H1 (cell line): ENCODE data around the gene ACAD11. TPM values are rescaled to one million over a fixed set of nuclear protein-coding genes. Genes with fewer than 3 reads are reported as not detected.

Experiments
- CTCF ChIA-PET: fragments of 300-600 bp; sonication (Branson Sonifier 250); formaldehyde crosslinking; loops from one replicate; lab custom pipeline; 2021; ENCODE audit not compliant: partially characterized antibody; lab: Charles Lee
- POLR2A ChIA-PET: fragments of 300-600 bp; sonication (Branson Sonifier 250); formaldehyde crosslinking; loops from one replicate; lab custom pipeline; 2021; ENCODE audit warnings: inconsistent platforms; ENCODE audit not compliant: partially characterized antibody; lab: Charles Lee
- DNase-seq, 2 experiments: peaks; one replicate each; pipeline versions ENCODE4 v3.0.0 to v3.0.0-alpha.2; 2010 to 2022; ENCODE audit warnings: low spot score in 2 of 2, low read depth in 1 of 2, mixed read lengths in 1 of 2
- FAIRE-seq: peaks from 2 replicates; lab custom pipeline; 2011; peaks lifted over from hg19 to GRCh38; lab: Jason Lieb, UNC
- H2AFZ ChIP-seq: 2 replicates; pipeline ENCODE4 v1.8.1; 2012; ENCODE audit warnings: low read length, inconsistent platforms
- H2AK5ac ChIP-seq: 2 replicates; pipeline ENCODE4 v1.6.1; 2013; ENCODE audit warnings: low read depth, low read length
- H2BK120ac ChIP-seq: replicated peaks from 2 replicates; pipeline ENCODE3; 2013; ENCODE audit warnings: low read depth, low read length, inconsistent platforms
- H2BK12ac ChIP-seq: 2 replicates; pipeline ENCODE4 v1.6.1; 2013; ENCODE audit warnings: low read depth, low read length
- H2BK15ac ChIP-seq: 2 replicates; pipeline ENCODE4 v1.6.1; 2013; ENCODE audit warnings: low read length
- H2BK20ac ChIP-seq: 2 replicates; pipeline ENCODE4 v1.6.1; 2013; ENCODE audit warnings: low read length
- H2BK5ac ChIP-seq: 2 replicates; pipeline ENCODE4 v1.6.1; 2013; ENCODE audit warnings: low read depth, low read length
- H3K14ac ChIP-seq: 2 replicates; pipeline ENCODE4 v1.6.1; 2013; ENCODE audit warnings: inconsistent platforms; ENCODE audit not compliant: insufficient read length
- H3K18ac ChIP-seq: 2 replicates; pipeline ENCODE4 v1.6.1; 2013; ENCODE audit warnings: low read length; ENCODE audit errors: extremely low read depth
- H3K23ac ChIP-seq: 2 replicates; pipeline ENCODE4 v1.6.1; 2013; ENCODE audit warnings: inconsistent platforms; ENCODE audit not compliant: insufficient read length
- H3K23me2 ChIP-seq: 2 replicates; pipeline ENCODE4 v1.6.1; 2013; ENCODE audit warnings: low read depth, low read length
- H3K27ac ChIP-seq: 2 replicates; pipeline ENCODE4 v1.6.1; 2011; ENCODE audit warnings: low read depth, low read length, inconsistent platforms
- H3K27me3 ChIP-seq, 4 experiments: replicated peaks in 1 of 4; 1 replicate in 1 of 4; 2 replicates in 3 of 4; pipeline versions ENCODE4 v1.6.1 to v1.8.1; 2011 to 2013; ENCODE audit warnings: low read length in 3 of 4, mild to moderate bottlenecking in 3 of 4, inconsistent platforms in 2 of 4, mixed read lengths in 2 of 4, moderate library complexity in 1 of 4; ENCODE audit not compliant: control insufficient read depth in 3 of 4, insufficient read depth in 3 of 4; ENCODE audit errors: extremely low read depth in 1 of 4
- H3K36me3 ChIP-seq, 4 experiments: 2 replicates each; pipeline versions ENCODE4 v1.6.1 to v1.8.1; 2011 to 2013; ENCODE audit warnings: mild to moderate bottlenecking in 4 of 4, low read length in 3 of 4, moderate library complexity in 2 of 4, control low read depth in 1 of 4, inconsistent platforms in 1 of 4; ENCODE audit not compliant: insufficient read depth in 4 of 4, control insufficient read depth in 2 of 4
- H3K4ac ChIP-seq: replicated peaks from 2 replicates; pipeline ENCODE3; 2013; ENCODE audit warnings: low read length, low read depth, mixed read lengths, inconsistent platforms; ENCODE audit not compliant: insufficient read length
- H3K4me1 ChIP-seq, 4 experiments: replicated peaks in 1 of 4; 1 replicate in 1 of 4; 2 replicates in 3 of 4; pipeline versions ENCODE4 v1.6.1 to v1.8.1; 2011 to 2013; ENCODE audit warnings: low read length in 3 of 4, inconsistent platforms in 2 of 4, mixed read lengths in 1 of 4; ENCODE audit not compliant: insufficient read depth in 4 of 4, control insufficient read depth in 3 of 4
- H3K4me2 ChIP-seq, 2 experiments: 2 replicates each; pipeline versions ENCODE4 v1.6.1 to v1.8.1; 2011 to 2013; ENCODE audit warnings: low read depth in 2 of 2, low read length in 2 of 2, control low read depth in 1 of 2, inconsistent platforms in 1 of 2, mild to moderate bottlenecking in 1 of 2; ENCODE audit not compliant: insufficient read depth in 1 of 2
- H3K4me3 ChIP-seq, 4 experiments: fragments of 200-600, 300-600 bp in 1 of 4; sonication (generic), shearing (Covaris generic), sonication (Bioruptor Twin) in 1 of 4; 2 replicates each; pipeline versions ENCODE4 v1.5.1 to v1.8.1; 2011 to 2016; ENCODE audit warnings: low read length in 4 of 4, low read depth in 3 of 4, control low read depth in 2 of 4, inconsistent platforms in 2 of 4, mild to moderate bottlenecking in 2 of 4, mixed read lengths in 1 of 4, moderate library complexity in 1 of 4; ENCODE audit not compliant: insufficient read depth in 2 of 4; ENCODE audit errors: extremely low read depth in 1 of 4
- H3K56ac ChIP-seq: replicated peaks from 2 replicates; pipeline ENCODE3; 2013; ENCODE audit warnings: low read depth, mild to moderate bottlenecking, mixed read lengths, low read length, inconsistent platforms; ENCODE audit not compliant: insufficient read length
- H3K79me1 ChIP-seq: 2 replicates; pipeline ENCODE4 v1.6.1; 2013; ENCODE audit warnings: low read depth, low read length, control low read depth
- H3K79me2 ChIP-seq, 2 experiments: 2 replicates each; pipeline versions ENCODE4 v1.6.1 to v1.8.1; 2012 to 2013; ENCODE audit warnings: low read length in 2 of 2, mild to moderate bottlenecking in 2 of 2, inconsistent platforms in 1 of 2; ENCODE audit not compliant: insufficient read depth in 2 of 2, control insufficient read depth in 1 of 2
- H3K9ac ChIP-seq, 4 experiments: replicated peaks in 1 of 4; 1 replicate in 1 of 4; 2 replicates in 3 of 4; pipeline versions ENCODE4 v1.6.1 to v1.8.1; 2011 to 2013; ENCODE audit warnings: low read depth in 3 of 4, low read length in 3 of 4, control low read depth in 2 of 4, mild to moderate bottlenecking in 2 of 4, moderate library complexity in 2 of 4, inconsistent platforms in 1 of 4; ENCODE audit errors: extremely low read depth in 1 of 4
- H3K9me3 ChIP-seq, 2 experiments: 2 replicates each; pipeline versions ENCODE4 v1.6.1 to v1.8.1; 2012 to 2013; ENCODE audit warnings: mild to moderate bottlenecking in 2 of 2, moderate library complexity in 2 of 2, control low read depth in 1 of 2, inconsistent platforms in 1 of 2, low read depth in 1 of 2, low read length in 1 of 2, mixed read lengths in 1 of 2; ENCODE audit not compliant: insufficient read depth in 2 of 2
- H4K20me1 ChIP-seq, 2 experiments: replicated peaks in 1 of 2; 2 replicates each; pipeline versions ENCODE3 to v1.8.1; 2011 to 2013; ENCODE audit warnings: inconsistent platforms in 2 of 2, low read length in 2 of 2, mild to moderate bottlenecking in 1 of 2; ENCODE audit not compliant: insufficient read depth in 2 of 2, control insufficient read depth in 1 of 2
- H4K5ac ChIP-seq: 2 replicates; pipeline ENCODE4 v1.6.1; 2013; ENCODE audit warnings: low read length, low read depth, mixed read lengths, inconsistent platforms; ENCODE audit not compliant: insufficient read length
- H4K8ac ChIP-seq: 2 replicates; pipeline ENCODE4 v1.8.0; 2013; ENCODE audit warnings: mild to moderate bottlenecking, moderate library complexity, low read length, inconsistent platforms; ENCODE audit not compliant: insufficient read depth; ENCODE audit errors: extremely low read depth
- H4K91ac ChIP-seq: replicated peaks from 2 replicates; pipeline ENCODE3; 2013; ENCODE audit warnings: low read length, mixed read lengths, inconsistent platforms; ENCODE audit not compliant: insufficient read length
- BCL11A ChIP-seq, 2 experiments: IDR thresholded peaks; one replicate each; pipeline ENCODE4 v1.6.1; 2011; ENCODE audit warnings: low read depth in 2 of 2, low read length in 2 of 2, mild to moderate bottlenecking in 2 of 2
- BRCA1 ChIP-seq: IDR thresholded peaks from 2 replicates; pipeline ENCODE4 v1.6.1; 2012; ENCODE audit warnings: low read depth, low read length, improper control_type of control experiment
- CBX8 ChIP-seq: fragments of 300-800, 300-1000 bp; sonication (generic); IDR thresholded peaks from 2 replicates; pipeline ENCODE4 v1.7.1; 2016; ENCODE audit warnings: low read depth, low read length, borderline replicate concordance
- EZH2 ChIP-seq: fragments of 200-600 bp; sonication (generic); IDR thresholded peaks from 2 replicates; pipeline ENCODE4 v1.7.1; 2012; ENCODE audit warnings: low read depth, mild to moderate bottlenecking, moderate library complexity, low read length, inconsistent platforms; ENCODE audit not compliant: severe bottlenecking
- GABPA ChIP-seq: IDR thresholded peaks from 2 replicates; pipeline ENCODE4 v1.6.1; 2011; ENCODE audit warnings: mild to moderate bottlenecking, low read length, moderate library complexity, borderline replicate concordance; ENCODE audit not compliant: insufficient read depth
- KDM1A ChIP-seq: fragments of 200-600, 300-600 bp; sonication (generic); IDR thresholded peaks from 2 replicates; pipeline ENCODE4 v1.7.1; 2016; ENCODE audit warnings: mild to moderate bottlenecking, low read length, borderline replicate concordance
- RAD21 ChIP-seq, 2 experiments: IDR thresholded peaks in 1 of 2; conservative IDR thresholded peaks in 1 of 2; 2 replicates each; pipeline ENCODE4 v1.6.1; 2011; ENCODE audit warnings: low read depth in 2 of 2, low read length in 2 of 2, improper control_type of control experiment in 1 of 2, inconsistent platforms in 1 of 2, mild to moderate bottlenecking in 1 of 2, moderate library complexity in 1 of 2
- TBP ChIP-seq: IDR thresholded peaks from 2 replicates; pipeline ENCODE4 v1.6.1; 2011; ENCODE audit warnings: low read depth, low read length, improper control_type of control experiment
- USF2 ChIP-seq: IDR thresholded peaks from 2 replicates; pipeline ENCODE4 v1.6.1; 2011; ENCODE audit warnings: low read length, improper control_type of control experiment
- YY1 ChIP-seq: IDR thresholded peaks from 2 replicates; pipeline ENCODE4 v1.6.1; 2011; ENCODE audit warnings: low read depth, mild to moderate bottlenecking, low read length
- WGBS, 2 experiments: shearing (Covaris generic) in 1 of 2; methylation state at CpG; one replicate each; pipeline versions ENCODE4 v1.1.6 to v1.1.7; 2013 to 2015; ENCODE audit warnings: low lambda C conversion rate in 2 of 2, mixed read lengths in 2 of 2, inconsistent platforms in 1 of 2, low coverage in 1 of 2, missing lambda C conversion rate in 1 of 2; ENCODE audit not compliant: insufficient replicate concordance in 2 of 2, insufficient coverage in 1 of 2, insufficient read length in 1 of 2; ENCODE audit errors: extremely low coverage in 1 of 2, missing lambda C conversion rate in 1 of 2; 5-methylcytosine and 5-hydroxymethylcytosine counted together
- polyA plus RNA-seq, 7 experiments: library from polyadenylated mRNA; depleted of rRNA in 3 of 7; stranded (reverse) in 5 of 7; unstranded in 2 of 7; fragments of >200 nt in 5 of 7; fragments of 200-250 nt in 2 of 7; gene quantifications; 1 replicate in 5 of 7; 2 replicates in 1 of 7; 4 replicates in 1 of 7; pipeline versions ENCODE4 v1.2.1 to v1.2.3, GENCODE V29; 2011 to 2013; ENCODE audit warnings: missing spikeins in 2 of 7, mixed read lengths in 2 of 7
- total RNA-seq: library from RNA; stranded (reverse); fragmentation: NEBNext Ultra II Directional; extraction: Animal tissue kit (Norgen Biotek cat#: 25700); gene quantifications from 2 replicates; pipeline ENCODE4 v1.2.1, GENCODE V29; 2021

Gene ACAD11
- total and polyA plus RNA-seq, 2 of the 8 experiments (the other 6 are each of a cell fraction or from before 2014, with no cell fraction given) = 5.5 to 11.0 TPM

DNA sequence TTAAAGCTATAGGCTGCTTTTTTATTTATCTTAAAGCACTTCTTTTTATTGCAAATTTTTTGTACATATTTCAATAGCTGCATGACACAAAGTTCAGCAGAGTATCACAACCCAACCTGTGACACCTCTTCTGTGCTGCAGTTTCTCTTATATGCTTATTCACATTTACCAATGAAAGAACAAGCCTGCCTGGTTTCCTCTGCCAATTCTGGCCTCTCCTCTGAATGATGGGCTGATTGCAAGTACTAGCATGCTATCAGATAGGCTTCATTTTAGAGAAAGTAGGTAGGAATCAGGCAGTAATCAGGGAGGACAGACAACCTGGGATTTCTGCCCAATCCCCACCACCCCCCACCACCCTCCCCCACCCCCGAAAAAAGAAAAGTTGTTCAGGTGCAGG, 36.0 kb downstream of the ACAD11 start:
- Histone ChIP-seq H3K23ac (no peak overlapping the region), H2BK12ac (no peak overlapping the region), H3K4me3 (no peak overlapping the region), H3K4me2 (no peak overlapping the region), H4K20me1 (no peaks in the 10 kb centered on the region), H4K91ac (no peak overlapping the region), H4K5ac (no peak overlapping the region), H3K36me3 (peaks cover 0 to 10% (median 0%) of the 10 kb centered on the region in 4 experiments; a peak in 1 of 8 replicates), H3K56ac (no peak overlapping the region), H3K9ac (no peak overlapping the region), H3K27me3 (no peaks in the 10 kb centered on the region; a peak in 1 of 7 replicates), H4K8ac (no peak overlapping the region), H3K9me3 (no peaks in the 10 kb centered on the region), H2BK120ac (no peak overlapping the region), H3K27ac (no peak overlapping the region), H3K79me1 (no peaks in the 10 kb centered on the region), H3K18ac (no peak overlapping the region), H3K23me2 (no peaks in the 10 kb centered on the region), H2AK5ac (no peak overlapping the region), H3K79me2 (no peaks in the 10 kb centered on the region), H3K14ac (no peak overlapping the region), H3K4me1 (no peaks in the 10 kb centered on the region; a peak in 1 of 7 replicates), H2BK15ac (no peak overlapping the region), H2BK5ac (no peak overlapping the region), H3K4ac (no peak overlapping the region), H2BK20ac (no peak overlapping the region), H2AFZ (no peak overlapping the region)
- ChIA-PET CTCF (no interaction called here), POLR2A (no interaction called here)
- WGBS, 2 experiments = 90% methylated on average over 1 of the region's 1 CpG; no CpG with 5 or more reads in 1 of the 2 experiments
- DNase-seq = no peak
- no peak for FAIRE-seq
- no peak for TF ChIP-seq RAD21 (IDR thresholded peaks at IDR 0.05 in 1 of 2, conservative IDR thresholded peaks at IDR 0.05 in 1 of 2; ENCODE audit: low read depth in 2 of 2, low read length in 2 of 2)
- no peak for TF ChIP-seq CBX8
- no peak for TF ChIP-seq YY1
- TF ChIP-seq TBP = no peak
- TF ChIP-seq BRCA1 = no peak
- TF ChIP-seq KDM1A = no peak
- TF ChIP-seq EZH2 = no peak
- no peak for TF ChIP-seq USF2
- TF ChIP-seq BCL11A (IDR thresholded peaks at IDR 0.05; ENCODE audit: low read depth in 2 of 2, low read length in 2 of 2) = no peak
- TF ChIP-seq GABPA = no peak
